HG03060 (cell line): ENCODE results near the gene PEAK1.

Experiments
- ATAC-seq: cut with Tn5 transposase; IDR thresholded peaks from one replicate; pipeline ENCODE4 v1.9.1; 2021; ENCODE audit warnings: low read depth, moderate number of reproducible peaks; ENCODE audit not compliant: unreplicated experiment

The PEAK1 gene

DNA sequence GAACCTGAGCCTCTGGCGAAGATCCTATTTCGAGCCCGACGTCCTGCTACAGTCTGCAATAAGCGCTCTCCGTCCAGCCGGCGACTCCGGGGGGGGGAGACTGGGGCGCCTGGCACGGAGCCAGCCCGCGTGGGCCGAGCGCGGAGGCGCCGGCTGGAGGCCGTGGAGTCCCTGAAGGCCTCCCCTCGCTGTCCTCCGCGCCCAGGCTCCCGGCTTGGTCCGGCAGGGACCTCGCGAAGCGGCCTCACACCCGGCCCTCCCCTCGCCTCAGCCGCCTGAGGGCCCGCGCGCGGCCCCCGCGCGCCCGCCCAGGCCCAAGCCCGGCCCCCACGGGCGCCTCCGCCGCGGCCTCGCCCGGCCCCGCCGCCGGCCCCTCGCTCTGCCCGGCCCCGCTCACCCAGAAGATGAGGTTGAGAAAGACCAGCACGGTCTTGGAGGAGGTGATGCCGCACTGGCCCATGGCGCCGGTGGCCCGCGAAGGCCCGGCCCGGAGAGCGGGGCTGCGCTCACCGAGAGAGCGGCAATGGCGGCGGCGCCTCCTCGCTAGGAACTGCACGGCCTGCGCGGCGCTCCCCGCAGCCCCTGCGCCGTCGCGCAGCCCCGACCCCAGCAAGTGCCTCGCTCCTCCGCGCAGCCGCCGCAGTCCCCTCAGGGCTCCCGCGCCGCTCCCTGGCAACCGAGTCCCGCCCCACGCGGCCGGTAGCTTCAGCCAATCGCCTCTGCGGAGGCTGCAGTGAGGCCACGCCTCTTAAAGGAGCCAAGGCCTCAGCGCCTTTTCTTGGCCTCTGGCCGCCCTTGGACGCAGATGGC is 349.2 kb downstream of the PEAK1 start, which contains the start of gene TSPAN3:
TSPAN3 (minus strand) TSS at position 615 of the 810 bp plus-strand sequence; CDS start at position 460, 155 bp downstream.
- peak; percentile 67 for ATAC-seq

GRCh38 chr15:77070180-77070494 is 349.8 kb downstream of the PEAK1 start:
- ATAC-seq: no peak

DNA sequence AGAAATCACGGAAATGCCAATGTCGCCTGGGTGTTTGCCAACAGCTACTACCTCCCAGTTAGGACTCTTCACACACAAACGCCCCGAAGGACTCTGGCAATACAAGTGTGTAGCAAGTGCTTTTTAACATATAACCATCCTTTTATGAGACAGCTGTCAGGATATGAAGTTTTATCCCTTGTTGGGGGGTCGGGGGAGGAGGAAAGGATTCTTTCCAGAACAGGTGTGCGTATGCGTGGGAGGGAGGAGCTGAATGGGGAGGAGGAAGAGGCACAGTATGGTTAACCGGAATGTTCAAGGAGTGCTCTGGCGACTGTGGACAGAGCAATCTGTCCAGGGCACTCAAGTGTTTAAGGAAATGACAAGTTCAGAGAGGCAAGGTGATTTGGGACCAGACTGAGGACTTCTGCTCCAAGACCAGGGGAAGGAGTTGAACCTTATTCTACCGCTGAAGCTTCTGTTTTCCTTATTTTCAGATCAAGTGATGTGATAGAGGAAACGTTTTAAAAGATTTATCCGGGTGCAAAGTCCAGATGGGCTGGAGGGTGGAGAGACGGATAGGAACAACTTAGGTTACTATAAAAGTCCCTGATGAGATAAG is 350.3 kb downstream of the PEAK1 start:
- no peak for ATAC-seq

DNA sequence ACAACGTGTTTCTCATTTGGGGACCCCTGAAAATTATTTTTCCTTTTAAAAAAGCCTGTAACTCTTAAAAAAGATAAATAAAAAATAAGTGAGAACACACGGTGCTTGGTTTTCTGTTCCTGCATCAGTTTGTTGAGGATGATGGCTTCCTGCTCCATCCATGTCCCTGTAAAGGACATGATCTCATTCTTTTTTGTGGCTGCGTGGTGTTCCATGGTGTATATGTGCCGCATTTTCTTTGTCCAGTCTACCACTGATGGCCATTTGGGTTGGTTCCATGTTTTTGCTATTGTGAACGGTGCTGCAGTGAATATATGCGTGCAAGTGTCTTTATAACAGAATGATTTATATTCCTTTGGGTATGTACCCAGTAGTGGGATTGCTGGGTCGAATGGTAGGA is 351.3 kb downstream of the PEAK1 start:
- ATAC-seq: no peak

DNA sequence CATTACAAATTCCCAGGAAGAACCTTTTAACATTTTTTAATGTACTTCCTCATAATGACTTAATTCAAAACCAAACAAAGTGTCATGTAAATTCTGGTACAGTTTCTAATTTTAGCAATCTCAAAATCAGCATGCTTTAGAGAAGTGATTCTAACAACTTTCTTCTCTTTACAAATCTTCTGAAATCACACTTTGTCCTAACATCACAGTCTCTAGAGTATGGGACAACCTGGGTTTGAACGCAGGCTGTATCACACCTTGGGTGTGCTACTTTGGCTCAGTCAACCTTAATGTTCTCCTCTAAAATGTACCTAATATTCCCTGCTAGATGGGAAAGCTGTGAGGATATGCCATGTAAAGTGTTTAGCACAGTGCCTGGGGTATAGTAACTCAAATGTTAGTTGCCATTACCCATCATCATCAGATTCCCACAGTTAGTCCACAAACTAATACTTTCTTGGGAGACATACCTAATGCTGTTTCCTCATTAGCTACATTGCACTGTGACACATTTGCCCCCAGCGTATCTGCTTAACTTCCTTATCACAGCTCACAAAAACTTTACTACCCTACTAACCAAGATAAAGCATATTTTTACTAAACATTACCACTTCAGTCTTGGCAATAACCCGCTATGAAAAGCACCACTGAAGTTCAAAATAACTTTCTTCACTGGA is 352.1 kb downstream of the PEAK1 start:
- no peak for ATAC-seq

- no peak for ATAC-seq
Measured at GRCh38 chr15:77066971-77067690, 352.8 kb downstream of the PEAK1 start.

DNA sequence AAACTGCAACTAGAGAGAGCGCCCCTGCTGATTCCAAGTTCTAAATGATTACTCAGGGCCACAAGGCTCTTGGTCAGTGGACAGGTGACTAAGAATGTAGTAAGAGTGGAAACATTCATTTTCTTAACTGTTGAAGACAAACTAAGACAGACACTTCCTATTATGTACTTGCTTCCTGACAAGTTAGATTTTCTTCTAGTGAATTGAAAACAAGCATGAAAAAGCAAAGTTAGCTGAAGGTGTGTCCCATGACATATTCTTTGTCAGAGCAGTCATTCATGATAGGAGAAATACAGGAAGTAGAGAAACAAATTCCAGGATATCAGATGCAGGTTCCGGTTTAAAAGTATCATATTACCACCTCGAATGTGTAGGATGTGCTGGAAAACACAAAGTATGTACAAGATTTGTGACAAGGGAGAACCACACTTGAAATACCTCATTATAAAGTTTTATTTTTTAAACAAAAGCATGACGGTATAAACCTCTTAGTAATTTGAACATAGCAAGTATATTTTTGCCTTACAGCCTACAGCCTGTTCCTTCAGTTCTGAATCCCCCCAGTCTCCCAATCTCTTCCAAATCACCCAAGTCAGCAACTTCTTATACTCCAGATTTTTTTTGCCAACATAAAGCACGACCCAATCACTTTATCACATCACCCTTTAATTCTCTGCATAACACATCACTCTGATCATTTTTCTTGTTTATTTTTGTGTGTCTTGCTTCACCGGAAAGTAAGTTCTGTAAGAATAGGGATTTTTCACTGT is 355.2 kb downstream of the PEAK1 start:
- no peak for ATAC-seq

- ATAC-seq: no peak
Measured at GRCh38 chr15:77064063-77064462, 355.8 kb downstream of the PEAK1 start.

- ATAC-seq: no peak
Measured at GRCh38 chr15:77063249-77063648, 356.7 kb downstream of the PEAK1 start.

- no peak for ATAC-seq
Measured at GRCh38 chr15:77060546-77060945, 359.4 kb downstream of the PEAK1 start.

GRCh38 chr15:77059786-77060361 is 360.0 kb downstream of the PEAK1 start:
- no peak for ATAC-seq

GRCh38 chr15:77058468-77058867 is 361.4 kb downstream of the PEAK1 start:
- ATAC-seq: no peak

- ATAC-seq: no peak
Measured at GRCh38 chr15:77057685-77058084, 362.2 kb downstream of the PEAK1 start.

GRCh38 chr15:77057072-77057471 is 362.8 kb downstream of the PEAK1 start:
- no peak for ATAC-seq

GRCh38 chr15:77053709-77054108 is 366.2 kb downstream of the PEAK1 start:
- no peak for ATAC-seq

DNA sequence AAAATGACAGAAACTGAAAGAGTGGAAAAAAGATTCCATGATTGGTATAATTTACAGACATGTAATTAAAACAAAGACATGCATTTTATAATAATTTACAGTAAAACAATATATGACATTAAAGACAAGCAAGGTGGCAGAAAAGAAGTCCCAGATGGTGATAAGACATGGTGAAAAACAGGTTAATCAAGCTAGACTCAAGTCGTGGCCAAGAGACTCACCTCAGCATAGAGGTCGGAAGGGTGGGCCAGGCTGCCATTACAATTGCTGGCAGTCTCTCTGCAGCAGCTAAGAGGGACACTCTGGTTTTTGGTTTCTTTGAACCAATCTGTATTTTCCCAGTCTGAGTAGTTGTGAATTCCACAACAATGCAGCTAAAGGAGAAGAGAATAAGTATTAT is 367.3 kb downstream of the PEAK1 start:
- ATAC-seq: no peak
